ENCODE data around the gene TBC1D5.
"Not testable (repeated sequence)": the region's sequence is repeated elsewhere in the genome, so short reads cannot be mapped to it uniquely, and the experiment has no call there.

TBC1D5 gene

DNA sequence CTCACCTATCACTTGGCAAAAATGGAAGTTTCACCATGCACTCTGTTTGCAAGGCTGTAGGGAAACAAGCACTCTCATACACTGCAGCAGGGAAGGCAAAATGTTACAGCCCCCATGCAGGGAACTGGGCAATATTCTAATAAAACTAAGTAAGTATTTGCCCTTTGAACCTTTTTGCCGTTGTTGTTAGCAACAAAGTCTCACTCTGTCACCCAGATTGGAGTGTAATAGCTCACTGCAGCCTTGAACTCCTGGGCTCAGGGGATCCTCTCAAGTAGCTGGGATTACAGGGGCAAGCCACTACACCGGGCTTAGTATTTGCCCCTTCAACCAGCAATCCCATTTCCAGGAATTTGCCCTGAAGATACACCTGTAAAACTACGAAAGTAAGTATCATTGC is 122.5 kb downstream of the TBC1D5 start:
- ATAC-seq, result no peak
- TF ChIP-seq, protein P1, sequence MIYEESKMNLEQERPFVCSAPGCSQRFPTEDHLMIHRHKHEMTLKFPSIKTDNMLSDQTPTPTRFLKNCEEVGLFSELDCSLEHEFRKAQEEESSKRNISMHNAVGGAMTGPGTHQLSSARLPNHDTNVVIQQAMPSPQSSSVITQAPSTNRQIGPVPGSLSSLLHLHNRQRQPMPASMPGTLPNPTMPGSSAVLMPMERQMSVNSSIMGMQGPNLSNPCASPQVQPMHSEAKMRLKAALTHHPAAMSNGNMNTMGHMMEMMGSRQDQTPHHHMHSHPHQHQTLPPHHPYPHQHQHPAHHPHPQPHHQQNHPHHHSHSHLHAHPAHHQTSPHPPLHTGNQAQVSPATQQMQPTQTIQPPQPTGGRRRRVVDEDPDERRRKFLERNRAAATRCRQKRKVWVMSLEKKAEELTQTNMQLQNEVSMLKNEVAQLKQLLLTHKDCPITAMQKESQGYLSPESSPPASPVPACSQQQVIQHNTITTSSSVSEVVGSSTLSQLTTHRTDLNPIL (CRISPR knock-in tag; IDR thresholded peaks at IDR 0.05; ENCODE audit: low read depth), result no peak
- TF ChIP-seq BACH2 (CRISPR knock-in tag; IDR thresholded peaks at IDR 0.05; ENCODE audit: borderline replicate concordance) (no peak), SNAI2 (CRISPR knock-in tag; IDR thresholded peaks at IDR 0.05) (no peak), ZNF565 (CRISPR knock-in tag; conservative IDR thresholded peaks at IDR 0.05; ENCODE audit: low read depth) (no peak), ZFP30 (CRISPR knock-in tag; IDR thresholded peaks at IDR 0.05) (no peak), ZC3H10 (CRISPR knock-in tag; IDR thresholded peaks at IDR 0.05) (no peak), TOX (CRISPR knock-in tag; IDR thresholded peaks at IDR 0.05; ENCODE audit: borderline replicate concordance) (no peak), PPARA (CRISPR knock-in tag; IDR thresholded peaks at IDR 0.05; ENCODE audit: borderline replicate concordance) (no peak), RARB (CRISPR knock-in tag; IDR thresholded peaks at IDR 0.05) (no peak), ZFP3 (CRISPR knock-in tag; IDR thresholded peaks at IDR 0.05) (no peak), CSDC2 (CRISPR knock-in tag; IDR thresholded peaks at IDR 0.05) (no peak), OSR1 (CRISPR knock-in tag; IDR thresholded peaks at IDR 0.05) (no peak), TCF4 (CRISPR knock-in tag; IDR thresholded peaks at IDR 0.05; ENCODE audit: borderline replicate concordance) (no peak), ZNF70 (CRISPR knock-in tag; IDR thresholded peaks at IDR 0.05) (no peak), ZNF8 (CRISPR knock-in tag; IDR thresholded peaks at IDR 0.05) (no peak), ISL1 (CRISPR knock-in tag; IDR thresholded peaks at IDR 0.05) (no peak)
- TF ChIP-seq, protein P2, sequence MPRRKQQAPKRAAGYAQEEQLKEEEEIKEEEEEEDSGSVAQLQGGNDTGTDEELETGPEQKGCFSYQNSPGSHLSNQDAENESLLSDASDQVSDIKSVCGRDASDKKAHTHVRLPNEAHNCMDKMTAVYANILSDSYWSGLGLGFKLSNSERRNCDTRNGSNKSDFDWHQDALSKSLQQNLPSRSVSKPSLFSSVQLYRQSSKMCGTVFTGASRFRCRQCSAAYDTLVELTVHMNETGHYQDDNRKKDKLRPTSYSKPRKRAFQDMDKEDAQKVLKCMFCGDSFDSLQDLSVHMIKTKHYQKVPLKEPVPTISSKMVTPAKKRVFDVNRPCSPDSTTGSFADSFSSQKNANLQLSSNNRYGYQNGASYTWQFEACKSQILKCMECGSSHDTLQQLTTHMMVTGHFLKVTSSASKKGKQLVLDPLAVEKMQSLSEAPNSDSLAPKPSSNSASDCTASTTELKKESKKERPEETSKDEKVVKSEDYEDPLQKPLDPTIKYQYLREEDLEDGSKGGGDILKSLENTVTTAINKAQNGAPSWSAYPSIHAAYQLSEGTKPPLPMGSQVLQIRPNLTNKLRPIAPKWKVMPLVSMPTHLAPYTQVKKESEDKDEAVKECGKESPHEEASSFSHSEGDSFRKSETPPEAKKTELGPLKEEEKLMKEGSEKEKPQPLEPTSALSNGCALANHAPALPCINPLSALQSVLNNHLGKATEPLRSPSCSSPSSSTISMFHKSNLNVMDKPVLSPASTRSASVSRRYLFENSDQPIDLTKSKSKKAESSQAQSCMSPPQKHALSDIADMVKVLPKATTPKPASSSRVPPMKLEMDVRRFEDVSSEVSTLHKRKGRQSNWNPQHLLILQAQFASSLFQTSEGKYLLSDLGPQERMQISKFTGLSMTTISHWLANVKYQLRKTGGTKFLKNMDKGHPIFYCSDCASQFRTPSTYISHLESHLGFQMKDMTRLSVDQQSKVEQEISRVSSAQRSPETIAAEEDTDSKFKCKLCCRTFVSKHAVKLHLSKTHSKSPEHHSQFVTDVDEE (CRISPR knock-in tag; IDR thresholded peaks at IDR 0.05), result no peak
- TF ChIP-seq, protein P3, sequence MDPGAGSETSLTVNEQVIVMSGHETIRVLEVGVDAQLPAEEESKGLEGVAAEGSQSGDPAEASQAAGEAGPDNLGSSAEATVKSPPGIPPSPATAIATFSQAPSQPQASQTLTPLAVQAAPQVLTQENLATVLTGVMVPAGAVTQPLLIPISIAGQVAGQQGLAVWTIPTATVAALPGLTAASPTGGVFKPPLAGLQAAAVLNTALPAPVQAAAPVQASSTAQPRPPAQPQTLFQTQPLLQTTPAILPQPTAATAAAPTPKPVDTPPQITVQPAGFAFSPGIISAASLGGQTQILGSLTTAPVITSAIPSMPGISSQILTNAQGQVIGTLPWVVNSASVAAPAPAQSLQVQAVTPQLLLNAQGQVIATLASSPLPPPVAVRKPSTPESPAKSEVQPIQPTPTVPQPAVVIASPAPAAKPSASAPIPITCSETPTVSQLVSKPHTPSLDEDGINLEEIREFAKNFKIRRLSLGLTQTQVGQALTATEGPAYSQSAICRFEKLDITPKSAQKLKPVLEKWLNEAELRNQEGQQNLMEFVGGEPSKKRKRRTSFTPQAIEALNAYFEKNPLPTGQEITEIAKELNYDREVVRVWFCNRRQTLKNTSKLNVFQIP (CRISPR knock-in tag; IDR thresholded peaks at IDR 0.05; ENCODE audit: borderline replicate concordance, low read depth), result no peak

DNA sequence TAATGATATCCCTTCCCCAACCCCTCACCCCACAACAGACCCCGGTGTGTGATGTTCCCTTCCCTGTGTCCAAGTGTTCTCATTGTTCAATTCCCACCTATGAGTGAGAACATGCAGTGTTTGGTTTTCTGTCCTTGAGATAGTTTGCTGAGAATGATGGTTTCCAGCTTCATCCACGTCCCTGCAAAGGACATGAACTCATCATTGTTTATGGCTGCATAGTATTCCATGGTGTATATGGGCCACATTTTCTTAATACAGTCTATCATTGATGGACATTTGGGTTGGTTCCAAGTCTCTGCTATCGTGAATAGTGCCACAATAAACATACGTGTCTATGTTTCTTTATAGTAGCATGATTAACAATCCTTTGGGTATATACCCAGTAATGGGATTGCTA is 129.4 kb downstream of the TBC1D5 start:
- not testable (repeated sequence) for ATAC-seq

DNA sequence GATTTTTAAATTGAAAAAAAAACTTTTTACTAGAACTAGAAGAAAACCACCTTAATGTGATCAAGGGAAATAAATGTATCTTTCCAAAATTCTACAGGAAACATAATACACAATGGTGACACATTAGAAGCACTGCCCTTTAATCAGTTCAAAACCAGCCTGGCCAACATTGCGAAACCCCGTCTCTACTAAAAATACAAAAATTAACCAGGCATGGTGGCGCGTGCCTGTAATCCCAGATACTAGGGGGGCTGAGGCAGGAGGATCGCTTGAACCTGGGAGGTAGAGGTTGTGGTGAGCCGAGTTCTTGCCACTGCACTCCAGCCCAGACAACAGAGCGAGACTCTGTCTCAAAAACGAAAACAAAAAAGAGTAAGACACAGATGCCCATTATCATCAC is 134.5 kb downstream of the TBC1D5 start:
- no peak for ATAC-seq
- TF ChIP-seq, protein P4, sequence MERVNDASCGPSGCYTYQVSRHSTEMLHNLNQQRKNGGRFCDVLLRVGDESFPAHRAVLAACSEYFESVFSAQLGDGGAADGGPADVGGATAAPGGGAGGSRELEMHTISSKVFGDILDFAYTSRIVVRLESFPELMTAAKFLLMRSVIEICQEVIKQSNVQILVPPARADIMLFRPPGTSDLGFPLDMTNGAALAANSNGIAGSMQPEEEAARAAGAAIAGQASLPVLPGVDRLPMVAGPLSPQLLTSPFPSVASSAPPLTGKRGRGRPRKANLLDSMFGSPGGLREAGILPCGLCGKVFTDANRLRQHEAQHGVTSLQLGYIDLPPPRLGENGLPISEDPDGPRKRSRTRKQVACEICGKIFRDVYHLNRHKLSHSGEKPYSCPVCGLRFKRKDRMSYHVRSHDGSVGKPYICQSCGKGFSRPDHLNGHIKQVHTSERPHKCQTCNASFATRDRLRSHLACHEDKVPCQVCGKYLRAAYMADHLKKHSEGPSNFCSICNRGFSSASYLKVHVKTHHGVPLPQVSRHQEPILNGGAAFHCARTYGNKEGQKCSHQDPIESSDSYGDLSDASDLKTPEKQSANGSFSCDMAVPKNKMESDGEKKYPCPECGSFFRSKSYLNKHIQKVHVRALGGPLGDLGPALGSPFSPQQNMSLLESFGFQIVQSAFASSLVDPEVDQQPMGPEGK (CRISPR knock-in tag; IDR thresholded peaks at IDR 0.05; ENCODE audit: borderline replicate concordance), result no peak

DNA sequence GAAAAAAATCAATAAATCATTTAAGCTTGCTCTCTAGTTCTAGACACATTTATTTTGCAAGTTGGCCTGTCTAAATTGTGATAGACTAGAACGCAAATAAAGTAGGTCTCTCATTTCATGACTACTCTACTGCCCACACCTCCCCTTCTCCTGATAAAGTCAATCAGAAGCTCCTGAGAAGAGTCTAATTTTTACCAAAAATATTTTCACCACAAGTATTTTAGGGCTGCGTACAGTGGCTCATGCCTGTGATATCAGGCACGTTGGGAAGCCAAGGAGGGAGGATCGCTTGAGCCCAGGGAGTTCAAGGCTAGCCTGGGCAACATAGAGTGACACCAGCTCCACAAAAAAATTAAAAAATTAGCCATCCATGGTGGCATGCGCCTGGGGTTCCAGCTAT is 136.5 kb downstream of the TBC1D5 start:
- TF ChIP-seq ZNF70 (CRISPR knock-in tag; IDR thresholded peaks at IDR 0.05), result no peak
- TF ChIP-seq ZFP30 (CRISPR knock-in tag; IDR thresholded peaks at IDR 0.05), result no peak
- no peak for TF ChIP-seq ARNTL (CRISPR knock-in tag; IDR thresholded peaks at IDR 0.05; ENCODE audit: borderline replicate concordance, low read depth)
- TF ChIP-seq ZFP3 (CRISPR knock-in tag; IDR thresholded peaks at IDR 0.05), result no peak
- no peak for TF ChIP-seq TCF4 (CRISPR knock-in tag; IDR thresholded peaks at IDR 0.05; ENCODE audit: borderline replicate concordance)
- TF ChIP-seq SNAI2 (CRISPR knock-in tag; IDR thresholded peaks at IDR 0.05), result no peak
- no peak for TF ChIP-seq ISL1 (CRISPR knock-in tag; IDR thresholded peaks at IDR 0.05)
- ATAC-seq, result no peak

DNA sequence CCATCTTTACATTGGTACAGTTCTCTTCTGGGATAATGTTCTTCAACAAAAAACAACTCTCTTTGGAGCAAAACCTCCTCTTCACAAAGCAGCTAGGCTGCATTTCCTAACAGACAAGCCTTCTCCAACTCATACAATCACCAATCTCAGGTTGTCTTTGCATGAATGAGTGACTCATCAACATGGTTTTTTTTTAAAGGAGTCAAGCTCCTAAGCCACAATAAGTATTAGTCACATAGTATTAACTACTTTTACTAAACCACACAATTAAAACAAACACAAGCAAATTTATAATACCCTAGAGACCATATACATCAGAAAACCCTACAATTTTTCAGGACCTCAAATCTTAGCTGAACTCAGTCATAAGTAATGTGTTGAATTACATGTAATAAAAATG is 137.4 kb downstream of the TBC1D5 start:
- ATAC-seq, result peak; percentile 77
- no peak for TF ChIP-seq ESRRG (CRISPR knock-in tag; IDR thresholded peaks at IDR 0.05)
- TF ChIP-seq ZNF70 (CRISPR knock-in tag; IDR thresholded peaks at IDR 0.05), result no peak
- TF ChIP-seq, protein P5, sequence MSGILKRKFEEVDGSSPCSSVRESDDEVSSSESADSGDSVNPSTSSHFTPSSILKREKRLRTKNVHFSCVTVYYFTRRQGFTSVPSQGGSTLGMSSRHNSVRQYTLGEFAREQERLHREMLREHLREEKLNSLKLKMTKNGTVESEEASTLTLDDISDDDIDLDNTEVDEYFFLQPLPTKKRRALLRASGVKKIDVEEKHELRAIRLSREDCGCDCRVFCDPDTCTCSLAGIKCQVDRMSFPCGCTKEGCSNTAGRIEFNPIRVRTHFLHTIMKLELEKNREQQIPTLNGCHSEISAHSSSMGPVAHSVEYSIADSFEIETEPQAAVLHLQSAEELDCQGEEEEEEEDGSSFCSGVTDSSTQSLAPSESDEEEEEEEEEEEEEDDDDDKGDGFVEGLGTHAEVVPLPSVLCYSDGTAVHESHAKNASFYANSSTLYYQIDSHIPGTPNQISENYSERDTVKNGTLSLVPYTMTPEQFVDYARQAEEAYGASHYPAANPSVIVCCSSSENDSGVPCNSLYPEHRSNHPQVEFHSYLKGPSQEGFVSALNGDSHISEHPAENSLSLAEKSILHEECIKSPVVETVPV (CRISPR knock-in tag; IDR thresholded peaks at IDR 0.05), result no peak
- TF ChIP-seq ZFP30 (CRISPR knock-in tag; IDR thresholded peaks at IDR 0.05), result no peak
- TF ChIP-seq, protein P3 (CRISPR knock-in tag; IDR thresholded peaks at IDR 0.05; ENCODE audit: borderline replicate concordance, low read depth), result no peak
- no peak for TF ChIP-seq CSDC2 (CRISPR knock-in tag; IDR thresholded peaks at IDR 0.05)
- TF ChIP-seq GLIS3 (CRISPR knock-in tag; IDR thresholded peaks at IDR 0.05), result no peak
- no peak for TF ChIP-seq ZC3H10 (CRISPR knock-in tag; IDR thresholded peaks at IDR 0.05)

Data from SK-N-SH treated with all-trans-retinoic acid at 6 μM for 48 hours (cell line).